Thyroid gland (tissue), 4 donors: Measurements from ENCODE around the gene SH3BGRL.

Experiments used
- POLR2A ChIP-seq, 2 donors: fragments of 450-650 bp; IDR thresholded peaks; one replicate each; pipeline ENCODE4 v1.6.1; 2017; ENCODE audit warnings: antibody characterized with exemption in 2 of 2, mild to moderate bottlenecking in 2 of 2, moderate library complexity in 1 of 2
- TF ChIP-seq, protein P1 (sequence below), 6 experiments: fragments of 200-600 bp in 3 of 6; fragments of 450-650 bp in 3 of 6; sonication (generic) in 3 of 6; IDR thresholded peaks; one replicate each; pipeline ENCODE4 v1.5.1; 2016 to 2019; ENCODE audit warnings: antibody characterized with exemption in 6 of 6, mild to moderate bottlenecking in 2 of 6, inconsistent platforms in 1 of 6, moderate library complexity in 1 of 6

DNA sequence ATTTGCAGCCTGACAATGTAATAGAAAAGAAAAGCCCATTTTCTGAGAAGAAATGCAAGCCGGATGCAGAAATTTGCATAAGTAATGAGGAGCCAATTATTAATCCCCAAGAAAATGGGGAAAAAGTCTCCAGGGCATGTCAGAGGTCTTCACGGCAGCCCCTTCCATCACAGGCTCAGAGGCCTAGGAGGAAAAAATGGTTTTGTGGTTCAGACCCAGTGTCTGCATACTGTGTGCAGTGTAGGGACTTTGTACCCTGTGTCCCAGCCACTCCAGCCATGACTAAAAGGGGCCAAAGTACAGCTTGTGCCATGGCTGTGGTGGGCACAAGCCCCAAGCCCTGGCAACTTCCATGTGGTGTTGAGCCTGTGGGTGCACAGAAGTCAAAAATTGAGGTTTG, 92.2 kb downstream of the SH3BGRL start:
- TF ChIP-seq, protein P1, sequence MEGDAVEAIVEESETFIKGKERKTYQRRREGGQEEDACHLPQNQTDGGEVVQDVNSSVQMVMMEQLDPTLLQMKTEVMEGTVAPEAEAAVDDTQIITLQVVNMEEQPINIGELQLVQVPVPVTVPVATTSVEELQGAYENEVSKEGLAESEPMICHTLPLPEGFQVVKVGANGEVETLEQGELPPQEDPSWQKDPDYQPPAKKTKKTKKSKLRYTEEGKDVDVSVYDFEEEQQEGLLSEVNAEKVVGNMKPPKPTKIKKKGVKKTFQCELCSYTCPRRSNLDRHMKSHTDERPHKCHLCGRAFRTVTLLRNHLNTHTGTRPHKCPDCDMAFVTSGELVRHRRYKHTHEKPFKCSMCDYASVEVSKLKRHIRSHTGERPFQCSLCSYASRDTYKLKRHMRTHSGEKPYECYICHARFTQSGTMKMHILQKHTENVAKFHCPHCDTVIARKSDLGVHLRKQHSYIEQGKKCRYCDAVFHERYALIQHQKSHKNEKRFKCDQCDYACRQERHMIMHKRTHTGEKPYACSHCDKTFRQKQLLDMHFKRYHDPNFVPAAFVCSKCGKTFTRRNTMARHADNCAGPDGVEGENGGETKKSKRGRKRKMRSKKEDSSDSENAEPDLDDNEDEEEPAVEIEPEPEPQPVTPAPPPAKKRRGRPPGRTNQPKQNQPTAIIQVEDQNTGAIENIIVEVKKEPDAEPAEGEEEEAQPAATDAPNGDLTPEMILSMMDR (IDR thresholded peaks at IDR 0.05): no peak
- TF ChIP-seq POLR2A (IDR thresholded peaks at IDR 0.05): no peak
